ENCODE measurements around the gene RNLS. TPM values are rescaled to one million over a fixed set of nuclear protein-coding genes. Genes with fewer than 3 reads are reported as not detected.
"Not testable (repeated sequence)": the region's sequence is repeated elsewhere in the genome, so short reads cannot be mapped to it uniquely, and the experiment has no call there.

Gene RNLS
- total and polyA plus RNA-seq, 8 donors = 2.5 to 6.4 (median 5.9) TPM

GRCh38 chr10:88311264-88311663, 271.9 kb downstream of the RNLS start:
- Histone ChIP-seq H3K27ac (no peak overlapping the region), H3K36me3 (no peaks in the 10 kb centered on the region), H3K4me3 (no peak overlapping the region), H3K9me3 (no peaks in the 10 kb centered on the region), H3K4me1 (peaks cover 0 to 5% (median 0%) of the 10 kb centered on the region in 3 donors), H3K27me3 (no peaks in the 10 kb centered on the region)
- FAIRE-seq (no peak), DNase-seq (no peak), ATAC-seq (no peak)
- intact Hi-C loops (cut with DNase I) = no loop called here
- 64 to 74% methylated on average over 1 of the region's 1 CpG for WGBS, 2 donors
- TF ChIP-seq, protein P1, sequence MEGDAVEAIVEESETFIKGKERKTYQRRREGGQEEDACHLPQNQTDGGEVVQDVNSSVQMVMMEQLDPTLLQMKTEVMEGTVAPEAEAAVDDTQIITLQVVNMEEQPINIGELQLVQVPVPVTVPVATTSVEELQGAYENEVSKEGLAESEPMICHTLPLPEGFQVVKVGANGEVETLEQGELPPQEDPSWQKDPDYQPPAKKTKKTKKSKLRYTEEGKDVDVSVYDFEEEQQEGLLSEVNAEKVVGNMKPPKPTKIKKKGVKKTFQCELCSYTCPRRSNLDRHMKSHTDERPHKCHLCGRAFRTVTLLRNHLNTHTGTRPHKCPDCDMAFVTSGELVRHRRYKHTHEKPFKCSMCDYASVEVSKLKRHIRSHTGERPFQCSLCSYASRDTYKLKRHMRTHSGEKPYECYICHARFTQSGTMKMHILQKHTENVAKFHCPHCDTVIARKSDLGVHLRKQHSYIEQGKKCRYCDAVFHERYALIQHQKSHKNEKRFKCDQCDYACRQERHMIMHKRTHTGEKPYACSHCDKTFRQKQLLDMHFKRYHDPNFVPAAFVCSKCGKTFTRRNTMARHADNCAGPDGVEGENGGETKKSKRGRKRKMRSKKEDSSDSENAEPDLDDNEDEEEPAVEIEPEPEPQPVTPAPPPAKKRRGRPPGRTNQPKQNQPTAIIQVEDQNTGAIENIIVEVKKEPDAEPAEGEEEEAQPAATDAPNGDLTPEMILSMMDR (IDR thresholded peaks at IDR 0.05) = no peak

DNA sequence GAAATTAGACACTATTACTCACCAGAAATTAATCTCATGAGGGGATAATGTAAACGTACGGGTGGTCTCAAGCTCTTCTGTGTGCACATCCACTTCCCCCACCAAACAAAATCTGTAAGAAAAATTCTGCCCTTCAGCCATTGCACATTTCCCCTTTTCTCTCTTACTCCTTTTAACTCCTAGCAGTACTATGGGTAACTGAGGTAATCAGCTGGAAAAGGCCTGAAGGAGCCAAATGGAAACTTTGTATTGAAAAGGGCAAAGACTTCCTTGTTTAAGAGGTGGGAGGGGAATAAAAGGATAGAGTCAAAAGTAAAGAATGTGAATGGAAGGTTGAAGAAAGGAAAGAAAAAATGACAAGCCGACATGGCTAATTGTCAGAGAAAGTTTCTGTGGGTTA, 273.8 kb downstream of the RNLS start:
- no peak for ATAC-seq
- intact Hi-C loops (cut with DNase I) = no loop called here
- H3K9me3 ChIP-seq = no peaks in the 10 kb centered on the region
- no peak for FAIRE-seq
- no peak overlapping the region for H3K27ac ChIP-seq
- peaks cover 0 to 5% (median 0%) of the 10 kb centered on the region in 3 donors for H3K4me1 ChIP-seq
- H3K36me3 ChIP-seq = no peaks in the 10 kb centered on the region
- TF ChIP-seq, protein P1 (IDR thresholded peaks at IDR 0.05) = no peak
- DNase-seq = no peak
- no peak overlapping the region for H3K4me3 ChIP-seq
- H3K27me3 ChIP-seq = no peaks in the 10 kb centered on the region
- WGBS, 2 donors = 86 to 91% methylated on average over 3 of the region's 3 CpGs

DNA sequence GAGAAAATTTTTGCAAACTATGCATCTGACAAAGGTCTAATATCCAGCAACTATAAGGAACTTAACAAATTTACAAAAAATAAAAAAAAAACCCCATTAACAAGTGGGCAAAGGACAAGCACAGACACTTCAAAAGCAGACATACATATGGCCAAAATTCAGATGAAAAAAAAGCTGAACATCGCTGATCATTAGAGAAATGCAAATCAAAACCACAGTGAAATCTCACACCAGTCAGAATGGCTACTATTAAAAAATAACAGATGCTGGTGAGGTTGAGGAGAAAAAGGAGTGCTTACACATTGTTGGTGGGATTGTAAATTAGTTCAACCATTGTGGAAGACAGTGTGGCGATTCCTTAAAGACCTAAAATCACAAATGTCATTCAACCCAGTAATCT, 274.8 kb downstream of the RNLS start:
- H3K36me3 ChIP-seq; H3K4me1 ChIP-seq; intact Hi-C loops (cut with DNase I); DNase-seq; H3K9me3 ChIP-seq; H3K27ac ChIP-seq; H3K27me3 ChIP-seq; ATAC-seq; FAIRE-seq; H3K4me3 ChIP-seq: not testable (repeated sequence)
- 96 to 97% methylated on average over 2 of the region's 2 CpGs for WGBS, 2 donors

GRCh38 chr10:88299787-88300186, 283.3 kb downstream of the RNLS start:
- Histone ChIP-seq H3K4me1 (peaks cover 0 to 4% (median 0%) of the 10 kb centered on the region in 3 donors), H3K36me3 (no peaks in the 10 kb centered on the region), H3K27me3 (no peaks in the 10 kb centered on the region), H3K27ac (no peak overlapping the region), H3K9me3 (no peaks in the 10 kb centered on the region), H3K4me3 (no peak overlapping the region)
- TF ChIP-seq, protein P1 (IDR thresholded peaks at IDR 0.05) = no peak
- FAIRE-seq (no peak), ATAC-seq (no peak), DNase-seq (no peak)
- intact Hi-C loops (cut with DNase I) = no loop called here

GRCh38 chr10:88297103-88297502, 286.0 kb downstream of the RNLS start:
- DNase-seq (no peak), ATAC-seq (no peak), FAIRE-seq (no peak)
- intact Hi-C loops (cut with DNase I) = no loop called here
- H3K27ac ChIP-seq = no peak overlapping the region
- H3K4me1 ChIP-seq = peaks cover 0 to 23% (median 0%) of the 10 kb centered on the region in 3 donors
- H3K27me3 ChIP-seq = no peaks in the 10 kb centered on the region
- WGBS, 2 donors = 91 to 95% methylated on average over 3 of the region's 3 CpGs
- no peaks in the 10 kb centered on the region for H3K9me3 ChIP-seq
- TF ChIP-seq, protein P1 (IDR thresholded peaks at IDR 0.05) = no peak
- no peak overlapping the region for H3K4me3 ChIP-seq
- no peaks in the 10 kb centered on the region for H3K36me3 ChIP-seq
